ENCODE measurements around the gene KHDRBS1. TPM values are rescaled to one million over a fixed set of nuclear protein-coding genes. Genes with fewer than 3 reads are reported as not detected.

Gene KHDRBS1
- total and polyA plus RNA-seq, 2 of the 13 experiments (the other 11 are each of a cell fraction or from before 2014, with no cell fraction given), result 25.1 to 39.0 TPM

GRCh38 chr1:31984419-31985347 is 29.0 kb upstream of the KHDRBS1 start (continued):
- TF ChIP-seq, protein P1, sequence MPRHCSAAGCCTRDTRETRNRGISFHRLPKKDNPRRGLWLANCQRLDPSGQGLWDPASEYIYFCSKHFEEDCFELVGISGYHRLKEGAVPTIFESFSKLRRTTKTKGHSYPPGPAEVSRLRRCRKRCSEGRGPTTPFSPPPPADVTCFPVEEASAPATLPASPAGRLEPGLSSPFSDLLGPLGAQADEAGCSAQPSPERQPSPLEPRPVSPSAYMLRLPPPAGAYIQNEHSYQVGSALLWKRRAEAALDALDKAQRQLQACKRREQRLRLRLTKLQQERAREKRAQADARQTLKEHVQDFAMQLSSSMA (CRISPR knock-in tag; IDR thresholded peaks at IDR 0.05), result no peak
- TF ChIP-seq RBM22 (optimal IDR thresholded peaks at IDR 0.05; ENCODE audit: low read length) (no peak), TGIF2 (CRISPR knock-in tag; IDR thresholded peaks at IDR 0.05) (no peak), KDM5B (CRISPR knock-in tag; IDR thresholded peaks at IDR 0.05; ENCODE audit: borderline replicate concordance) (no peak)
- TF ChIP-seq, protein P2, sequence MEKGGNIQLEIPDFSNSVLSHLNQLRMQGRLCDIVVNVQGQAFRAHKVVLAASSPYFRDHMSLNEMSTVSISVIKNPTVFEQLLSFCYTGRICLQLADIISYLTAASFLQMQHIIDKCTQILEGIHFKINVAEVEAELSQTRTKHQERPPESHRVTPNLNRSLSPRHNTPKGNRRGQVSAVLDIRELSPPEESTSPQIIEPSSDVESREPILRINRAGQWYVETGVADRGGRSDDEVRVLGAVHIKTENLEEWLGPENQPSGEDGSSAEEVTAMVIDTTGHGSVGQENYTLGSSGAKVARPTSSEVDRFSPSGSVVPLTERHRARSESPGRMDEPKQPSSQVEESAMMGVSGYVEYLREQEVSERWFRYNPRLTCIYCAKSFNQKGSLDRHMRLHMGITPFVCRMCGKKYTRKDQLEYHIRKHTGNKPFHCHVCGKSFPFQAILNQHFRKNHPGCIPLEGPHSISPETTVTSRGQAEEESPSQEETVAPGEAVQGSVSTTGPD (CRISPR knock-in tag; IDR thresholded peaks at IDR 0.05), result no peak

- CTCF ChIA-PET (ENCODE audit: low intra/inter-chr PET ratio, low total read pairs), result no interaction called here
- no peak for TF ChIP-seq DMAP1 (CRISPR knock-in tag; IDR thresholded peaks at IDR 0.05)
- TF ChIP-seq ZNF280B (CRISPR knock-in tag; IDR thresholded peaks at IDR 0.05; ENCODE audit: borderline replicate concordance), result no peak
- TF ChIP-seq THAP9 (CRISPR knock-in tag; IDR thresholded peaks at IDR 0.05; ENCODE audit: borderline replicate concordance), result no peak
- no peak for TF ChIP-seq ZNF235 (CRISPR knock-in tag; IDR thresholded peaks at IDR 0.05; ENCODE audit: borderline replicate concordance)
- TF ChIP-seq FOXO1 (CRISPR knock-in tag; IDR thresholded peaks at IDR 0.05), result no peak
- TF ChIP-seq ZNF703 (CRISPR knock-in tag; IDR thresholded peaks at IDR 0.05; ENCODE audit: borderline replicate concordance), result no peak
- TF ChIP-seq, protein P3, sequence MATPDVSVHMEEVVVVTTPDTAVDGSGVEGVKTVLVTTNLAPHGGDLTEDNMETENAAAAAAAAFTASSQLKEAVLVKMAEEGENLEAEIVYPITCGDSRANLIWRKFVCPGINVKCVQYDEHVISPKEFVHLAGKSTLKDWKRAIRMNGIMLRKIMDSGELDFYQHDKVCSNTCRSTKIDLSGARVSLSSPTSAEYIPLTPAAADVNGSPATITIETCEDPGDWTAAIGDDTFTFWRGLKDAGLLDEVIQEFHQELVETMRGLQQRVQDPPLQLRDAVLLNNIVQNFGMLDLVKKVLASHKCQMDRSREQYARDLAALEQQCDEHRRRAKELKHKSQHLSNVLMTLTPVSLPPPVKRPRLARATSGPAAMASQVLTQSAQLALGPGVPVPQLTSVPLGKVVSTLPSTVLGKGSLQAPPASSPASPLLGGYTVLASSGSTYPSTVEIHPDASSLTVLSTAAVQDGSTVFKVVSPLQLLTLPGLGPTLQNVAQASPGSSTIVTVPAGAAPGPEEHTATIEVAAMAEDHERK (CRISPR knock-in tag; IDR thresholded peaks at IDR 0.05; ENCODE audit: low read depth), result no peak
- TF ChIP-seq ZNF496 (CRISPR knock-in tag; IDR thresholded peaks at IDR 0.05; ENCODE audit: insufficient replicate concordance), result no peak
Measured at GRCh38 chr1:31985430-31985829, 28.2 kb upstream of the KHDRBS1 start.

More at GRCh38 chr1:31985430-31985829, 28.2 kb upstream of the KHDRBS1 start:
- in situ Hi-C loops (cut with HindIII; ENCODE audit: extremely low pct_ligation_motif_present, low pct_unique_long_range_greater_than_20kb) (no loop called here), intact Hi-C loops (cut with micrococcal nuclease; ENCODE audit: unreplicated experiment) (no loop called here)
- H3K79me2 ChIP-seq (ENCODE audit: insufficient read depth, low read length), result no peaks in the 10 kb centered on the region
- peaks cover 0 to 3% of the 10 kb centered on the region in 2 experiments; a peak in 1 of 5 replicates for H3K27me3 ChIP-seq (ENCODE audit: control insufficient read depth in 1 of 2, insufficient read depth in 2 of 2, low read length in 2 of 2)
- no peaks in the 10 kb centered on the region for H3K36me3 ChIP-seq (replicated peaks in 1 of 2; ENCODE audit: control insufficient read depth in 1 of 2, insufficient read depth in 2 of 2, low read length in 2 of 2)
- DNase-seq (ENCODE audit: low spot score) (no peak), ATAC-seq (no peak), FAIRE-seq (no peak)
- 21% methylated on average over 4 of the region's 4 CpGs for WGBS (ENCODE audit: low lambda C conversion rate)
- no peaks in the 10 kb centered on the region for H3K4me1 ChIP-seq (ENCODE audit: insufficient read depth, low read length)
- no peak overlapping the region for H2AFZ ChIP-seq (ENCODE audit: low read length)
- H4K20me1 ChIP-seq (ENCODE audit: insufficient read depth, low read length), result no peaks in the 10 kb centered on the region
- POLR2A ChIA-PET, result no interaction called here
- no peak overlapping the region for H3K27ac ChIP-seq (ENCODE audit: extremely low read length, insufficient read depth, low read length)
- no peak overlapping the region for H3K9ac ChIP-seq (ENCODE audit: insufficient read depth, low read depth, low read length)
- H3K4me2 ChIP-seq (ENCODE audit: low read depth, low read length), result no peak overlapping the region
- H3K9me3 ChIP-seq (ENCODE audit: low read length), result no peaks in the 10 kb centered on the region
- H3K4me3 ChIP-seq (replicated peaks in 1 of 3; ENCODE audit: insufficient read depth in 1 of 3, low read depth in 2 of 3, low read length in 3 of 3), result no peak overlapping the region
- no TSS peak for BruUV-seq (replicated peaks)
